Measurements from ENCODE around the gene PKDREJ.

The PKDREJ gene

DNA sequence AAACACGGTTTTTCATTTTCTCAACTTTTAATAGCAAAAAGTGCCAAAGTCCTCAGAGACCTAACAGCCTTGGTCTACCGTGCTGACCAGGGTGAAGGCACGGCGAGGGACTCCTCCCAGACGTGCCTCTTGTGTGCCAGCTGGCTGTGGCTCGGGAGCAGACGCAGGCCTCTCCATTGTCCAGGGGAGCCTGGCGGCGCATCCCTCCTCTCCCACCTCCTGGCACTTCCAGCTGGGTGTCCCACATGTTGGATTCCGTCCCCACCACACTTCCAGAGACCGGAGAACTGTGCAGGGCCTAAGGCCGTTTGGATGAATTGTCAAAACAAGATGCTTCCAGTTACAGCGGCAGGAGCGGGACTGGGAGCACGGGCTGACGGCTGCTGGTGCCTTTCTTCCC, 24.6 kb downstream of the PKDREJ start:
- no peak for DNase-seq

GRCh38 chr22:46237453-46238124, 25.6 kb downstream of the PKDREJ start:
- DNase-seq, result no peak

GRCh38 chr22:46234969-46235368, 28.2 kb downstream of the PKDREJ start:
- no peak for DNase-seq

- DNase-seq, result peak; percentile 6
These were observed 29.9 kb downstream of the PKDREJ start for GRCh38 chr22:46233231-46233630.

- DNase-seq, result no peak
These were observed 32.8 kb downstream of the PKDREJ start for GRCh38 chr22:46230262-46230901.

GRCh38 chr22:46229701-46230100, 33.4 kb downstream of the PKDREJ start:
- DNase-seq, result no peak

DNA sequence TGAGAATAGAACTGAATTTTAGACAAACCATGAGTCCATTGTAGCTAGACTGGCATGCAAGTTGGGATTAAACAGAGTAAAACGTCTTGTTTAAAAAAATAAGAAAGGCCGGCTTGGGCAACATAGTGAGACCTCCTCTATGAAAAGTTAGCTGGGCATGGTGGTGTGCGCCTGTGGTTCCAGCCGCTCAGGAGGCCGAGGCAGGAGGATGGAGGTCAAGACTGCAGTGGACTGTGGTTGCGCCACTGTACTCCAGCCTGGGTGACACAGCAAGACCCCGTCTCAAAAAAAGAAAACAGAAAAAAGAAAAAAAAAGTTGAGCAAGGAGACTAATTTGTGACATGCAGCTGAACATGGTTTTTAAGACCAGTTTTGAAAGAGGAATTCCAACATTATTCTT, 36.6 kb downstream of the PKDREJ start:
- no peak for DNase-seq

- DNase-seq, result no peak
These were observed 37.5 kb downstream of the PKDREJ start for GRCh38 chr22:46225631-46226030.

DNA sequence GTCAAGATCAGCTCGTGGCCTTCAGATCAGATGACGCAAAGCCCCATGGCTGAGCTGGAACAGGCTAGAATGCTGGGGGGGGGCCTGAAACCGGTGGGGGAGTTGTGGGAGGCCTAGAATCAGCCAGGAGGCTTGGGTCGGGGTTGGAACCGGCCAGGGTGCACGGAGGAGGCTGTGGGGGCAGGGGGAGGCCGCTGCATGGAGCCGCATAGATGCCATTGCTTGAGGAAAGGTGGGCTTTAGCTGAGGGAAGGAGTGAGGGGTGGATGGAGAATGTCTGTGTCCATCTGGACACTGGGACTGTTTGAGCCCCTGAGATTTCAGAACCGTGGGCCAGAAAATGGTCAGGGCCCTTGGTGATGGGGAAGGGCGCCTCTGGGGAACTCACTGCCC, 38.2 kb downstream of the PKDREJ start:
- no peak for DNase-seq

DNA sequence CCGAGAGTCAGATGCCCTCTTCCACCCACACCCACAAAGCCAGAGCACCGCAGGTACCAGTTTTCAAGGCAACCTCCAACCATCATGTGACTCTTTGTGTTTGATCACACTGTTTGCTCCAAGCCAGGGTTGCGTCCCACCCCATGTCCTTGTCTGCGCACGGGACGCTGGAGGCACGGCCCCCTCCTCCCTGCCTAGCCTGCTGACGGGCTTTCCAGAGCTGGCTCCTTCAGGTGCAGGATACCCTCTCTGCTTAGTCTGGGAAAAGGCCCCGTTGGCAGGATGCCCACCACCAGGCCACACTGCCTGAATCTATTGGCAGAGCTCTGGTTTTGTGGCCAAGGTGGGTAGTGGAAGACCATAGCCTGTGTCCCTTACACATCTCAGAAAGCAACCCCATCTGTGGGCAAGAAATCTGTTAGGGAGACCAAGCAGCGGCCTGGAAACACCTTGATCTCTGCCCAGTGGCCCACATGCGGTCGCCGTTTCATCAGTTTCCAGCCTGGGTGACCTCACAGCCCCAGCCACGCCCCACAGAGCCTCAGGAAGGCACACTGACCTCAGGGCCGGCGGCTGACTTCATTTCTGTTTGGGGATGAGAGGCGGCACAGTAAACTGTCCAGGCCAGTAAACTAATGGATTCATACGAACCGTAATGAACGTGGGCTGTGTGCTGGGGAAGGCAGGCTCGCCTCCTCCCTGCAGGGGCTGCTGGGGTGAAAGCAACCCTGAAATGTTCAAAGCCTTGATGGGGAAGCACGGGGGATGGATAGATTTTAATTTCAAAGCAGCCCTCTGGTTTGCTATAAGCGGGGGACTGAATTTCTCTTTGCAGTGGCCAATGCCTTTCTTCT, 38.9 kb downstream of the PKDREJ start:
- no peak for DNase-seq

GRCh38 chr22:46220921-46221320, 42.2 kb downstream of the PKDREJ start:
- DNase-seq, result peak; percentile 6

- DNase-seq, result no peak
These were observed 43.5 kb downstream of the PKDREJ start for GRCh38 chr22:46219636-46220035.

GRCh38 chr22:46214616-46215015, 48.5 kb downstream of the PKDREJ start:
- no peak for DNase-seq

GRCh38 chr22:46214149-46214548, 49.0 kb downstream of the PKDREJ start:
- DNase-seq, result no peak

DNA sequence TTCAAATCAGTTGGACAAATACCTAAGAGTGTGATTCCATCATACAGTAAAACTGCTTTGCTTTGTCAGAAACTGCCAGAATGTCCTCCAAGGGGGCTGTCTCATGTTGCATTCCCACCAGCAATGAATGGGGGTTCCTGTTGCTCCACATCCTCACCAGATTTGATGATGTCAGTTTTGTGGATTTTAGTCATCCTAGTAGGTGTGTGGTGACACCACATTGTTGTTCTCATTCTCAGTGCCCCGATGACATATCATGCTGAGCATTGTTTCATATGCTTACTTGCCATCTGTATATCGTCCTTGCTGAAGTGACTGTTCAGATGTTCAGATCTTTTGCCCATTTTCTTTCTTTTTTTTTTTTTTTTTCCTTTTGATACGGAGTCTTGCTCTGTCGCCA, 50.1 kb downstream of the PKDREJ start:
- no peak for DNase-seq

DNA sequence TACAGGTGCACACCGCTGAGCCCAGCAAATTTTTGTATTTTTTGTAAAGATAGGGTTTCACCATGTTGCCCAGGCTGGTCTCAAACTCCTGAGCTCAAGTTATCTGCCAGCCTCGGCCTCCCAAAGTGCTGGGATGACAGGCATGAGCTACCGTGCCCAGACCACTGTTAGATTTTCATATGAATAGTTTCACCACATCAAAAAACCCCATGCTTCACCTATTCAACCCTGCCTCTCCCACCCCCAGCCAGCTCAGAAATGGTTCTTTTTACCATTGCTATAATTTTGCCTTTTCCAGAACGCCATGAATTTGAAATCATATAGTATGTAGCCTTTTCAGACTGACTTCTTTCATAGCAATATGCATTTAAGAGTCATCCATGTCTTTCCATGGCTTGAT, 50.9 kb downstream of the PKDREJ start:
- no peak for DNase-seq

DNA sequence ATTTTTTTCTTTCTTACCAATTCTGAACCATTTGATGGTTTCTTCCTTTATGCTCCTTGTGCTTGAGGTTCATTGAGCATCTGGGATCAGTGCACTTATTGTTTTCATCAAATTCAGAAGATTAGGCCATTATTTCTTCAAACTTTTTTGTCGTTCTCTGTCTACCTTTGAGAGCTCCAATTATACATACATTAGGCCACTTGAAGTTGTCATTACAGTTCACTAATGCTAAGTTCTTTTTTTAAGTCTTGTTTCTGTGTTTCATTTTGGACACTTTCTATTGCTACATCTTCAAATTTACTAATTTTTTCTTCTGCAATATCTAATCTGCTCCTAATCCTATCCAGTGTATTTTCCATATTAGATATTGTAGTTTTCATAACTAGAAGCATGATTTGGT, 53.9 kb downstream of the PKDREJ start:
- no peak for DNase-seq

Data from fibroblast of upper back skin (primary cell).